PC-3 (cell line): ENCODE measurements around the gene MYF6.

Experiments used
- CTCF ChIP-seq: fragments of 300-600 bp; sonication (generic); conservative IDR thresholded peaks from 2 replicates; pipeline ENCODE4 v1.5.1; 2017; ENCODE audit warnings: antibody characterized with exemption, low read depth, mild to moderate bottlenecking, low read length
- EZH2 ChIP-seq: fragments of 300-600 bp; sonication (generic); IDR thresholded peaks from one replicate; pipeline ENCODE4 v1.6.1; 2017; ENCODE audit warnings: antibody characterized with exemption, mild to moderate bottlenecking, low read length; ENCODE audit not compliant: unreplicated experiment
- EZH2phosphoT487 ChIP-seq: fragments of 300-600 bp; sonication (generic); IDR thresholded peaks from 2 replicates; pipeline ENCODE4 v1.6.1; 2018; ENCODE audit warnings: mild to moderate bottlenecking, antibody characterized with exemption, low read length, borderline replicate concordance

- TF ChIP-seq CTCF (no peak), EZH2 (no peak), EZH2phosphoT487 (no peak)
Measured at GRCh38 chr12:80704420-80704819, 3.0 kb upstream of the MYF6 start.
